T-helper 17 cell (primary cell): ENCODE data around the gene HDHD5. TPM values are rescaled to one million over a fixed set of nuclear protein-coding genes. Genes with fewer than 3 reads are reported as not detected.

Source experiments
- ATAC-seq: fragments of 150-1000 bp; cut with Tn5 transposase; 2 replicates; pipeline ENCODE4 v1.10.0; 2021; ENCODE audit warnings: mild to moderate bottlenecking, moderate library complexity
- DNase-seq, 3 donors: peaks; one replicate each; pipeline versions ENCODE4 v3.0.0 to v3.0.0-alpha.2; 2020 to 2021
- H3K9me3 ChIP-seq: one replicate; pipeline ENCODE4 v1.7.0; 2013; ENCODE audit warnings: low read length, mild to moderate bottlenecking; ENCODE audit not compliant: control insufficient read depth, poor library complexity, severe bottlenecking
- H3K27ac Mint-ChIP-seq: one replicate; pipeline ENCODE4 v1.8.0; 2022; ENCODE audit warnings: mild to moderate bottlenecking, moderate library complexity, mixed read lengths
- H3K27me3 Mint-ChIP-seq: one replicate; pipeline ENCODE4 v1.8.0; 2022; ENCODE audit warnings: mixed read lengths
- H3K36me3 Mint-ChIP-seq: one replicate; pipeline ENCODE4 v1.8.0; 2022; ENCODE audit warnings: low read depth, mixed read lengths
- H3K4me1 Mint-ChIP-seq: one replicate; pipeline ENCODE4 v1.8.0; 2022; ENCODE audit warnings: mild to moderate bottlenecking, mixed read lengths
- H3K4me3 Mint-ChIP-seq: one replicate; pipeline ENCODE4 v1.8.0; 2022; ENCODE audit warnings: mild to moderate bottlenecking, moderate library complexity, mixed read lengths
- total RNA-seq, 4 donors: library from RNA in 2 of 4; stranded (reverse) in 2 of 4; gene quantifications; one replicate each; pipeline ENCODE4 v1.2.3 and lab custom pipeline; 2022 to 2026

HDHD5 gene
- total RNA-seq, 2 donors from 2014 or later = 16.7 to 17.4 TPM

DNA sequence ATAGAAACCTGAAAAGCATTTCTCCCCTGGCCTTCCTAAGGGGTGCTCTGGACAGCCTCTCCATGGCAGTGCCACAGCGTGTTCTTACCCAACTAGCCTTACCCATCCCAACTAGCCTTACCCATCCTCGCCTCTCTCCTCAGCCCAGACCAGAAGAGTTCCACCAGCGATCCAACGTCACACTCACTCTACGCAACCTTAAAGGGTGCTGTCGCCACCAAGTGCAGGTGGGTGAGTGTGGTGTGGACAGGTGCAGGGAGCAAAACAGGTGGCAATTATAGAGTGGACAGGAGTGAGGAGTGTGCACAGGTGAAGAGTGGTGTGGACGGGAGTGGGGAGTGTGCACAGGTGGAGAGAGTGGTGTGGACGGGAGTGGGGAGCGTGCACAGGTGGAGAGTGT, 55.7 kb downstream of the HDHD5 start:
- H3K27ac Mint-ChIP-seq = no peak overlapping the region
- H3K4me1 Mint-ChIP-seq = peaks cover 41% of the 10 kb centered on the region
- H3K4me3 Mint-ChIP-seq = no peak overlapping the region
- no peaks in the 10 kb centered on the region for H3K27me3 Mint-ChIP-seq
- ATAC-seq (no peak), DNase-seq (no peak)
- peaks cover 12% of the 10 kb centered on the region for H3K36me3 Mint-ChIP-seq
- H3K9me3 ChIP-seq = no peaks in the 10 kb centered on the region

- H3K36me3 Mint-ChIP-seq = peaks cover 12% of the 10 kb centered on the region
- no peak overlapping the region for H3K27ac Mint-ChIP-seq
- no peak for DNase-seq
- no peak overlapping the region for H3K4me3 Mint-ChIP-seq
- H3K9me3 ChIP-seq = no peaks in the 10 kb centered on the region
- H3K27me3 Mint-ChIP-seq = no peaks in the 10 kb centered on the region
- peaks cover 47% of the 10 kb centered on the region for H3K4me1 Mint-ChIP-seq
- ATAC-seq = no peak
These were observed 56.8 kb downstream of the HDHD5 start for GRCh38 chr22:17102297-17102667.

DNA sequence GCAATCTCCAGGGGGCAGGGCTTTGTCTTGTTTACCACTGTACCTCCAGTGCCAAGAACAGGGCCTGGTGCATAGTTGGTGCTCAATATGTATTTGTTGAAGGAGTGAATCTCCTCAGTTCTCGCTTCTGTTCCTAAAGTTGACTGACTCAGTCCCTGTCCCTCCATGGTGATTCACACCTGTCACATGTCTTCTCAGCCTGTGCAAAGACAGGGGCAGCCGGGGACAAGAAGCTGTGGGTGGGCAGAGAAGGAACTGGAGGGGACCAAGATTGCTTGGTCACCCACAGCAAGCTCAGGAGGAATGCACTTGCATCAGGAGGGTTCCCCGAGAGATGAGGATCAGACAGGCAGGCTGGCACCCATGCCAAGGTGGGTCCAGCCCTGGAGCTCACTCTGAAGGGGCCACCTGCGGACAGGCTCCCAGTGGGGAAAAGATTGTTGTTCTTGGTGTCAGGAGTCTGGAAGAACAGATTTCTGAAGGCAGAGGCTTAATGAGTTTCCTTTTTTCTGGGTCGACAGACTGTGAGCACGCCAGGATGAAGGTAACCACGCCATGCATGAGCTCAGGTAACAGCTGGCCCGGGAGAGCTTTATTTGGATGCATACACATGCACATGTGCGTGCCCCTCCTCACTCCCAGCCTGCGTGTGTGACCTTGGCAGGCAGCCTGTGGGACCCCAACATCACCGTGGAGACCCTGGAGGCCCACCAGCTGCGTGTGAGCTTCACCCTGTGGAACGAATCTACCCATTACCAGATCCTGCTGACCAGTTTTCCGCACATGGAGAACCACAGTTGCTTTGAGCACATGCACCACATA, 57.4 kb downstream of the HDHD5 start:
- no peaks in the 10 kb centered on the region for H3K9me3 ChIP-seq
- DNase-seq = no peak
- ATAC-seq = no peak
- Mint-ChIP-seq H3K4me1 (peaks cover 46% of the 10 kb centered on the region), H3K36me3 (peaks cover 12% of the 10 kb centered on the region), H3K27me3 (no peaks in the 10 kb centered on the region), H3K4me3 (no peak overlapping the region), H3K27ac (no peak overlapping the region)

- Mint-ChIP-seq H3K4me3 (no peak overlapping the region), H3K27me3 (no peaks in the 10 kb centered on the region), H3K4me1 (peaks cover 44% of the 10 kb centered on the region), H3K36me3 (peaks cover 12% of the 10 kb centered on the region), H3K27ac (no peak overlapping the region)
- ATAC-seq = no peak
- no peak for DNase-seq
- H3K9me3 ChIP-seq = no peaks in the 10 kb centered on the region
These were observed 58.5 kb downstream of the HDHD5 start for GRCh38 chr22:17100621-17101020.

- DNase-seq = no peak
- no peaks in the 10 kb centered on the region for H3K9me3 ChIP-seq
- peak; percentile 78 for ATAC-seq
- Mint-ChIP-seq H3K27me3 (no peaks in the 10 kb centered on the region), H3K27ac (peak overlapping the region; percentile 87), H3K4me3 (peak overlapping the region; percentile 70), H3K36me3 (peaks cover 10% of the 10 kb centered on the region), H3K4me1 (peaks cover 56% of the 10 kb centered on the region)
These were observed 60.7 kb downstream of the HDHD5 start for GRCh38 chr22:17098379-17098819.

DNA sequence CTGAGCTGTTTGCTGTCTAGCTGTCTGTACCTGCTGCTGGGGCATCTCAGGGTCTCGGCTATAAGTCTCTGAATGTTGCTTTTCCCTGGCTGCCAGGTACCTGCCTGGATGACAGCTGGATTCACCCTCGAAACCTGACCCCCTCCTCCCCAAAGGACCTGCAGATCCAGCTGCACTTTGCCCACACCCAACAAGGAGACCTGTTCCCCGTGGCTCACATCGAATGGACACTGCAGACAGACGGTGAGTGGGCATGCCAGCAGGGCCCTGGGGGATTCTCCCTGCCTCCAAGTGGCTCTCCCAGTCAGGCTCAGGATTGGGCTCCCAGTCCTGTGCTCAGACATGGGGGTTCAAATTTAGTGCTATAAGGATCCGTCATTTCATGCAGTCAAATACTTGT, 61.4 kb downstream of the HDHD5 start:
- DNase-seq (no peak), ATAC-seq (no peak)
- Mint-ChIP-seq H3K27me3 (no peaks in the 10 kb centered on the region), H3K4me1 (peaks cover 60% of the 10 kb centered on the region), H3K36me3 (peaks cover 8% of the 10 kb centered on the region), H3K27ac (peak overlapping the region; percentile 87), H3K4me3 (peak overlapping the region; percentile 70)
- H3K9me3 ChIP-seq = no peaks in the 10 kb centered on the region

- peak overlapping the region; percentile 87 for H3K27ac Mint-ChIP-seq
- no peaks in the 10 kb centered on the region for H3K27me3 Mint-ChIP-seq
- peaks cover 5% of the 10 kb centered on the region for H3K36me3 Mint-ChIP-seq
- ATAC-seq = no peak
- no peak for DNase-seq
- H3K4me3 Mint-ChIP-seq = peak overlapping the region; percentile 70
- no peaks in the 10 kb centered on the region for H3K9me3 ChIP-seq
- H3K4me1 Mint-ChIP-seq = peaks cover 63% of the 10 kb centered on the region
These were observed 62.0 kb downstream of the HDHD5 start for GRCh38 chr22:17097062-17097461.

GRCh38 chr22:17096071-17096470, 63.0 kb downstream of the HDHD5 start:
- Mint-ChIP-seq H3K4me3 (peak overlapping the region; percentile 21), H3K36me3 (peaks cover 4% of the 10 kb centered on the region), H3K4me1 (peaks cover 68% of the 10 kb centered on the region), H3K27me3 (no peaks in the 10 kb centered on the region), H3K27ac (no peak overlapping the region)
- no peaks in the 10 kb centered on the region for H3K9me3 ChIP-seq
- ATAC-seq = no peak
- no peak for DNase-seq

GRCh38 chr22:17095538-17095937, 63.5 kb downstream of the HDHD5 start:
- DNase-seq (no peak), ATAC-seq (no peak)
- Mint-ChIP-seq H3K27ac (peak overlapping the region; percentile 16), H3K36me3 (no peaks in the 10 kb centered on the region), H3K27me3 (no peaks in the 10 kb centered on the region), H3K4me1 (peaks cover 69% of the 10 kb centered on the region), H3K4me3 (no peak overlapping the region)
- H3K9me3 ChIP-seq = no peaks in the 10 kb centered on the region

DNA sequence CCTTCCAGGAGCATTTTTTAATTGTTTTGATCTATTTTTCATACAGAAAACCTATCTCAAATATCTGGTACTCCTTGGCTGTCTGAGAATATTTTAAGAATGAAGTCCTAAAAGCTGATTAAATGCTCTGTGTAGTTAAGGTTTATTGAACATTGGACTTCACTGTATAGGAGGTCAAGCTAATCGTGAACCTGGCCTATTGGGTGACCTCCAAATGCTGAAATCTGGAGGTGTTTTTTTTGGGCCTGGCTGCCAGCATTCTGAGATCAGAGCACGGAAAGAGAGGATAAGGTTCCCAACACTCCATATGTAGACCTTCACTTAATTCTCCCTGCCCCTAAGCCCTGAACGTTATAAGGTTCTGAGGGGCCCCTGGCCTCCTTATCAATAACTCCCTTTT, 66.0 kb downstream of the HDHD5 start:
- H3K4me3 Mint-ChIP-seq = no peak overlapping the region
- H3K27ac Mint-ChIP-seq = peak overlapping the region; percentile 45
- peaks cover 59% of the 10 kb centered on the region for H3K4me1 Mint-ChIP-seq
- no peaks in the 10 kb centered on the region for H3K9me3 ChIP-seq
- no peak for ATAC-seq
- no peaks in the 10 kb centered on the region for H3K36me3 Mint-ChIP-seq
- DNase-seq = no peak
- no peaks in the 10 kb centered on the region for H3K27me3 Mint-ChIP-seq

- peak overlapping the region; percentile 34 for H3K27ac Mint-ChIP-seq
- H3K27me3 Mint-ChIP-seq = no peaks in the 10 kb centered on the region
- H3K4me3 Mint-ChIP-seq = no peak overlapping the region
- ATAC-seq = no peak
- no peaks in the 10 kb centered on the region for H3K36me3 Mint-ChIP-seq
- no peaks in the 10 kb centered on the region for H3K9me3 ChIP-seq
- no peak for DNase-seq
- peaks cover 54% of the 10 kb centered on the region for H3K4me1 Mint-ChIP-seq
These were observed 67.2 kb downstream of the HDHD5 start for GRCh38 chr22:17091851-17092250.

GRCh38 chr22:17090550-17090949, 68.5 kb downstream of the HDHD5 start:
- H3K4me1 Mint-ChIP-seq = peaks cover 62% of the 10 kb centered on the region
- H3K9me3 ChIP-seq = no peaks in the 10 kb centered on the region
- H3K27me3 Mint-ChIP-seq = no peaks in the 10 kb centered on the region
- DNase-seq (no peak), ATAC-seq (no peak)
- H3K36me3 Mint-ChIP-seq = no peaks in the 10 kb centered on the region
- peak overlapping the region; percentile 49 for H3K4me3 Mint-ChIP-seq
- peak overlapping the region; percentile 67 for H3K27ac Mint-ChIP-seq
